ENCODE data around the gene RHOD. TPM values are rescaled to one million over a fixed set of nuclear protein-coding genes. Genes with fewer than 3 reads are reported as not detected.

Gene RHOD
- total RNA-seq, 3 donors from 2014 or later = 27.2 to 30.5 (median 28.1) TPM

DNA sequence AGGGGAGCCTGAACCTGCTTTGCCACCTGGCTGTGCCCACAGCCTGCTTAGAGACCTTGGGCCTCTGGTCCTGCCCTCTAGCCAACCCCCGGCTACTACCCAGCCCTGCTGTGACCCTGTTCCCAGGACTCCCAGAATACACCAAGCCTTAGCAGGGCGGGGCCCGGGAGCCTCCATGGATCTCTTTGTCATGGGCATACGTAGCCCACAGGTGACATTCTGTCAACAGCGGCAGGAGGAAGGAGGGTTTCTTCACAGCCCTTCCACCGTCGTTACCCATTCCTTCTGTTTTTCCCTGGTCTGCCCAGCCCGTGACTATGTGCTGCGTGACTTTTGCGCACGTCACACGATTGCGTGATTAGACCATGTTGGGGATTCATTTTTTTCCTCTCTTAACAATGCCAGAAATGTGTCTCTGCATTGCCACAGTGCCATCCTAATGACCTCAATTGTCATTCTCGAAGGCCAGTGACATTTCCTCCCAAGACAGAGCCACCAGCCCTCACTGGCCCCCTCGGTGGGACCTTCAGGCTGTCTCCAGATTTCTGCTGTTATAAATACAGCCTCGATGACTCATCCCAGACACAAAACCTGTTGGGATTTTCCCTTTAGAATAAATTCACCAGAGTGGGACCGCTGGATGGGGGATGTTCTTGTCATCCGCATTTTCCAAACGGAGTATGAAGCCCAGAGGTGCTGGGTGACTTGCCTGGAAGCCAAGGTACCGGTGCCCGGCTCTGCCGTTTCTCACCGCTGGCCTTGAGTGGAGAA is 24.7 kb upstream of the RHOD start:
- intact Hi-C loops (cut with DNase I; ENCODE audit: low total_unique reads) = no loop called here
- TF ChIP-seq, protein P1, sequence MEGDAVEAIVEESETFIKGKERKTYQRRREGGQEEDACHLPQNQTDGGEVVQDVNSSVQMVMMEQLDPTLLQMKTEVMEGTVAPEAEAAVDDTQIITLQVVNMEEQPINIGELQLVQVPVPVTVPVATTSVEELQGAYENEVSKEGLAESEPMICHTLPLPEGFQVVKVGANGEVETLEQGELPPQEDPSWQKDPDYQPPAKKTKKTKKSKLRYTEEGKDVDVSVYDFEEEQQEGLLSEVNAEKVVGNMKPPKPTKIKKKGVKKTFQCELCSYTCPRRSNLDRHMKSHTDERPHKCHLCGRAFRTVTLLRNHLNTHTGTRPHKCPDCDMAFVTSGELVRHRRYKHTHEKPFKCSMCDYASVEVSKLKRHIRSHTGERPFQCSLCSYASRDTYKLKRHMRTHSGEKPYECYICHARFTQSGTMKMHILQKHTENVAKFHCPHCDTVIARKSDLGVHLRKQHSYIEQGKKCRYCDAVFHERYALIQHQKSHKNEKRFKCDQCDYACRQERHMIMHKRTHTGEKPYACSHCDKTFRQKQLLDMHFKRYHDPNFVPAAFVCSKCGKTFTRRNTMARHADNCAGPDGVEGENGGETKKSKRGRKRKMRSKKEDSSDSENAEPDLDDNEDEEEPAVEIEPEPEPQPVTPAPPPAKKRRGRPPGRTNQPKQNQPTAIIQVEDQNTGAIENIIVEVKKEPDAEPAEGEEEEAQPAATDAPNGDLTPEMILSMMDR (IDR thresholded peaks at IDR 0.05) = no peak
- TF ChIP-seq POLR2A (IDR thresholded peaks at IDR 0.05) (no peak), POLR2AphosphoS5 (IDR thresholded peaks at IDR 0.05) (no peak)
- Histone ChIP-seq H3K9me3 (no peaks in the 10 kb centered on the region), H3K27ac (peak overlapping the region; percentile 63 to 90), H3K4me1 (peaks cover 8 to 24% of the 10 kb centered on the region in 2 donors), H3K36me3 (no peaks in the 10 kb centered on the region), H3K27me3 (no peaks in the 10 kb centered on the region), H3K4me3 (no peak overlapping the region)
- peak in 1 of 2 donors; percentile 49 for DNase-seq (ENCODE audit: low spot score in 2 of 2)

GRCh38 chr11:67032830-67033551 is 23.7 kb upstream of the RHOD start:
- H3K4me1 ChIP-seq = peaks cover 6 to 24% of the 10 kb centered on the region in 2 donors
- H3K27me3 ChIP-seq = no peaks in the 10 kb centered on the region
- H3K9me3 ChIP-seq = no peaks in the 10 kb centered on the region
- TF ChIP-seq, protein P1 (IDR thresholded peaks at IDR 0.05) = no peak
- TF ChIP-seq POLR2AphosphoS5 (IDR thresholded peaks at IDR 0.05) (no peak), POLR2A (IDR thresholded peaks at IDR 0.05) (no peak)
- H3K27ac ChIP-seq = peak overlapping the region; percentile 90 to 93
- H3K36me3 ChIP-seq = no peaks in the 10 kb centered on the region
- peak in 1 of 2 donors; percentile 58 for DNase-seq (ENCODE audit: low spot score in 2 of 2)
- intact Hi-C loops (cut with DNase I; ENCODE audit: low total_unique reads) = no loop called here
- peak overlapping the region in 1 of 3 donors; percentile 30 for H3K4me3 ChIP-seq

DNA sequence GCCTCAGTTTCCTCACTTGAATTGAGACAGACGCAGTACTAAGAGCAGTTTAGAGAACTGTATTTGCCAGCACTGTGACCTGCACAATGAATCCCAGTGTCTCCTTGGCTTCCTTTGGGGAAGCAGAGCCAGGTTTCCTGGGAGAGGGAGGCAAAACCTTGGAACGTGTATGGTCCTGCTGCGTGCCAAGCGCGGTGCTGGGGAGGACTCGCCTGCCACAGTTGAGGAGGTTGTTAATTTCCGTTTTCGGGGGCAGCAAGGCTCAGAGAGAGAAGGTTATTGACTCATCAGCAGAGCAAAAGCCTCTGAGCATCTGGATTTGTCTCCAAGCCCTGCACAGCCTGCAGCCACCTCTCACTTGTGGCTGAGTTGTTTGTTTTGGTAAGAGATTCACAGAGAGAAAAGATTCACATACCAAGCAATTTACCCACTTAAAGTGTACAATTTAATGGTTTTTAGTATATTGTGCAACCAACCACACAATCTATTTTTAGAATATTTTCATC is 22.9 kb upstream of the RHOD start:
- Histone ChIP-seq H3K9me3 (no peaks in the 10 kb centered on the region), H3K36me3 (no peaks in the 10 kb centered on the region), H3K27me3 (no peaks in the 10 kb centered on the region), H3K4me1 (peaks cover 6 to 21% of the 10 kb centered on the region in 2 donors), H3K27ac (peak overlapping the region; percentile 90 to 93), H3K4me3 (peak overlapping the region in 1 of 3 donors; percentile 30)
- DNase-seq (ENCODE audit: low spot score in 2 of 2) = peak in 1 of 2 donors; percentile 85
- intact Hi-C loops (cut with DNase I; ENCODE audit: low total_unique reads) = no loop called here
- TF ChIP-seq, protein P1 (IDR thresholded peaks at IDR 0.05) = no peak
- TF ChIP-seq POLR2AphosphoS5 (IDR thresholded peaks at IDR 0.05) = peak in 1 of 3 donors; percentile 35

GRCh38 chr11:67034350-67034749 is 22.3 kb upstream of the RHOD start:
- Histone ChIP-seq H3K27me3 (no peaks in the 10 kb centered on the region), H3K4me3 (no peak overlapping the region), H3K27ac (peak overlapping the region; percentile 90 to 93), H3K36me3 (no peaks in the 10 kb centered on the region), H3K4me1 (peaks cover 6 to 20% of the 10 kb centered on the region in 2 donors), H3K9me3 (no peaks in the 10 kb centered on the region)
- intact Hi-C loops (cut with DNase I; ENCODE audit: low total_unique reads) = no loop called here
- TF ChIP-seq, protein P1 (IDR thresholded peaks at IDR 0.05) = no peak
- TF ChIP-seq POLR2A (IDR thresholded peaks at IDR 0.05) = no peak
- TF ChIP-seq POLR2AphosphoS5 (IDR thresholded peaks at IDR 0.05) = no peak
- no peak for DNase-seq (ENCODE audit: low spot score in 2 of 2)

- H3K9me3 ChIP-seq = no peaks in the 10 kb centered on the region
- DNase-seq (ENCODE audit: low spot score in 2 of 2) = no peak
- H3K4me3 ChIP-seq = no peak overlapping the region
- intact Hi-C loops (cut with DNase I; ENCODE audit: low total_unique reads) = no loop called here
- TF ChIP-seq POLR2A (IDR thresholded peaks at IDR 0.05) = no peak
- TF ChIP-seq POLR2AphosphoS5 (IDR thresholded peaks at IDR 0.05) = no peak
- TF ChIP-seq, protein P1 (IDR thresholded peaks at IDR 0.05) = no peak
- no peak overlapping the region for H3K27ac ChIP-seq
- no peaks in the 10 kb centered on the region for H3K4me1 ChIP-seq
- H3K27me3 ChIP-seq = no peaks in the 10 kb centered on the region
- H3K36me3 ChIP-seq = no peaks in the 10 kb centered on the region
These were observed 16.5 kb upstream of the RHOD start for GRCh38 chr11:67040147-67040546.
